H1 (cell line): ENCODE data around the gene SCN2A. TPM values are rescaled to one million over a fixed set of nuclear protein-coding genes. Genes with fewer than 3 reads are reported as not detected.

Experiments used
- CTCF ChIA-PET: fragments of 300-600 bp; sonication (Branson Sonifier 250); formaldehyde crosslinking; loops from one replicate; lab custom pipeline; 2021; ENCODE audit not compliant: partially characterized antibody; lab: Charles Lee
- POLR2A ChIA-PET: fragments of 300-600 bp; sonication (Branson Sonifier 250); formaldehyde crosslinking; loops from one replicate; lab custom pipeline; 2021; ENCODE audit warnings: inconsistent platforms; ENCODE audit not compliant: partially characterized antibody; lab: Charles Lee
- DNase-seq, 2 experiments: peaks; one replicate each; pipeline versions ENCODE4 v3.0.0 to v3.0.0-alpha.2; 2010 to 2022; ENCODE audit warnings: low spot score in 2 of 2, low read depth in 1 of 2, mixed read lengths in 1 of 2
- FAIRE-seq: peaks from 2 replicates; lab custom pipeline; 2011; peaks lifted over from hg19 to GRCh38; lab: Jason Lieb, UNC
- H2AFZ ChIP-seq: 2 replicates; pipeline ENCODE4 v1.8.1; 2012; ENCODE audit warnings: low read length, inconsistent platforms
- H2AK5ac ChIP-seq: 2 replicates; pipeline ENCODE4 v1.6.1; 2013; ENCODE audit warnings: low read depth, low read length
- H2BK120ac ChIP-seq: replicated peaks from 2 replicates; pipeline ENCODE3; 2013; ENCODE audit warnings: low read depth, low read length, inconsistent platforms
- H2BK12ac ChIP-seq: 2 replicates; pipeline ENCODE4 v1.6.1; 2013; ENCODE audit warnings: low read depth, low read length
- H2BK15ac ChIP-seq: 2 replicates; pipeline ENCODE4 v1.6.1; 2013; ENCODE audit warnings: low read length
- H2BK20ac ChIP-seq: 2 replicates; pipeline ENCODE4 v1.6.1; 2013; ENCODE audit warnings: low read length
- H2BK5ac ChIP-seq: 2 replicates; pipeline ENCODE4 v1.6.1; 2013; ENCODE audit warnings: low read depth, low read length
- H3K14ac ChIP-seq: 2 replicates; pipeline ENCODE4 v1.6.1; 2013; ENCODE audit warnings: inconsistent platforms; ENCODE audit not compliant: insufficient read length
- H3K18ac ChIP-seq: 2 replicates; pipeline ENCODE4 v1.6.1; 2013; ENCODE audit warnings: low read length; ENCODE audit errors: extremely low read depth
- H3K23ac ChIP-seq: 2 replicates; pipeline ENCODE4 v1.6.1; 2013; ENCODE audit warnings: inconsistent platforms; ENCODE audit not compliant: insufficient read length
- H3K23me2 ChIP-seq: 2 replicates; pipeline ENCODE4 v1.6.1; 2013; ENCODE audit warnings: low read depth, low read length
- H3K27ac ChIP-seq: 2 replicates; pipeline ENCODE4 v1.6.1; 2011; ENCODE audit warnings: low read depth, low read length, inconsistent platforms
- H3K27me3 ChIP-seq, 4 experiments: replicated peaks in 1 of 4; 1 replicate in 1 of 4; 2 replicates in 3 of 4; pipeline versions ENCODE4 v1.6.1 to v1.8.1; 2011 to 2013; ENCODE audit warnings: low read length in 3 of 4, mild to moderate bottlenecking in 3 of 4, inconsistent platforms in 2 of 4, mixed read lengths in 2 of 4, moderate library complexity in 1 of 4; ENCODE audit not compliant: control insufficient read depth in 3 of 4, insufficient read depth in 3 of 4; ENCODE audit errors: extremely low read depth in 1 of 4
- H3K36me3 ChIP-seq, 4 experiments: 2 replicates each; pipeline versions ENCODE4 v1.6.1 to v1.8.1; 2011 to 2013; ENCODE audit warnings: mild to moderate bottlenecking in 4 of 4, low read length in 3 of 4, moderate library complexity in 2 of 4, control low read depth in 1 of 4, inconsistent platforms in 1 of 4; ENCODE audit not compliant: insufficient read depth in 4 of 4, control insufficient read depth in 2 of 4
- H3K4ac ChIP-seq: replicated peaks from 2 replicates; pipeline ENCODE3; 2013; ENCODE audit warnings: low read length, low read depth, mixed read lengths, inconsistent platforms; ENCODE audit not compliant: insufficient read length
- H3K4me1 ChIP-seq, 4 experiments: replicated peaks in 1 of 4; 1 replicate in 1 of 4; 2 replicates in 3 of 4; pipeline versions ENCODE4 v1.6.1 to v1.8.1; 2011 to 2013; ENCODE audit warnings: low read length in 3 of 4, inconsistent platforms in 2 of 4, mixed read lengths in 1 of 4; ENCODE audit not compliant: insufficient read depth in 4 of 4, control insufficient read depth in 3 of 4
- H3K4me2 ChIP-seq, 2 experiments: 2 replicates each; pipeline versions ENCODE4 v1.6.1 to v1.8.1; 2011 to 2013; ENCODE audit warnings: low read depth in 2 of 2, low read length in 2 of 2, control low read depth in 1 of 2, inconsistent platforms in 1 of 2, mild to moderate bottlenecking in 1 of 2; ENCODE audit not compliant: insufficient read depth in 1 of 2
- H3K4me3 ChIP-seq, 4 experiments: fragments of 200-600, 300-600 bp in 1 of 4; sonication (generic), shearing (Covaris generic), sonication (Bioruptor Twin) in 1 of 4; 2 replicates each; pipeline versions ENCODE4 v1.5.1 to v1.8.1; 2011 to 2016; ENCODE audit warnings: low read length in 4 of 4, low read depth in 3 of 4, control low read depth in 2 of 4, inconsistent platforms in 2 of 4, mild to moderate bottlenecking in 2 of 4, mixed read lengths in 1 of 4, moderate library complexity in 1 of 4; ENCODE audit not compliant: insufficient read depth in 2 of 4; ENCODE audit errors: extremely low read depth in 1 of 4
- H3K56ac ChIP-seq: replicated peaks from 2 replicates; pipeline ENCODE3; 2013; ENCODE audit warnings: low read depth, mild to moderate bottlenecking, mixed read lengths, low read length, inconsistent platforms; ENCODE audit not compliant: insufficient read length
- H3K79me1 ChIP-seq: 2 replicates; pipeline ENCODE4 v1.6.1; 2013; ENCODE audit warnings: low read depth, low read length, control low read depth
- H3K79me2 ChIP-seq, 2 experiments: 2 replicates each; pipeline versions ENCODE4 v1.6.1 to v1.8.1; 2012 to 2013; ENCODE audit warnings: low read length in 2 of 2, mild to moderate bottlenecking in 2 of 2, inconsistent platforms in 1 of 2; ENCODE audit not compliant: insufficient read depth in 2 of 2, control insufficient read depth in 1 of 2
- H3K9ac ChIP-seq, 4 experiments: replicated peaks in 1 of 4; 1 replicate in 1 of 4; 2 replicates in 3 of 4; pipeline versions ENCODE4 v1.6.1 to v1.8.1; 2011 to 2013; ENCODE audit warnings: low read depth in 3 of 4, low read length in 3 of 4, control low read depth in 2 of 4, mild to moderate bottlenecking in 2 of 4, moderate library complexity in 2 of 4, inconsistent platforms in 1 of 4; ENCODE audit errors: extremely low read depth in 1 of 4
- H3K9me3 ChIP-seq, 2 experiments: 2 replicates each; pipeline versions ENCODE4 v1.6.1 to v1.8.1; 2012 to 2013; ENCODE audit warnings: mild to moderate bottlenecking in 2 of 2, moderate library complexity in 2 of 2, control low read depth in 1 of 2, inconsistent platforms in 1 of 2, low read depth in 1 of 2, low read length in 1 of 2, mixed read lengths in 1 of 2; ENCODE audit not compliant: insufficient read depth in 2 of 2
- H4K20me1 ChIP-seq, 2 experiments: replicated peaks in 1 of 2; 2 replicates each; pipeline versions ENCODE3 to v1.8.1; 2011 to 2013; ENCODE audit warnings: inconsistent platforms in 2 of 2, low read length in 2 of 2, mild to moderate bottlenecking in 1 of 2; ENCODE audit not compliant: insufficient read depth in 2 of 2, control insufficient read depth in 1 of 2
- H4K5ac ChIP-seq: 2 replicates; pipeline ENCODE4 v1.6.1; 2013; ENCODE audit warnings: low read length, low read depth, mixed read lengths, inconsistent platforms; ENCODE audit not compliant: insufficient read length
- H4K8ac ChIP-seq: 2 replicates; pipeline ENCODE4 v1.8.0; 2013; ENCODE audit warnings: mild to moderate bottlenecking, moderate library complexity, low read length, inconsistent platforms; ENCODE audit not compliant: insufficient read depth; ENCODE audit errors: extremely low read depth
- H4K91ac ChIP-seq: replicated peaks from 2 replicates; pipeline ENCODE3; 2013; ENCODE audit warnings: low read length, mixed read lengths, inconsistent platforms; ENCODE audit not compliant: insufficient read length
- ASH2L ChIP-seq: fragments of 200-600, 300-600 bp; sonication (generic); IDR thresholded peaks from one replicate; pipeline ENCODE4 v1.7.1; 2017; ENCODE audit warnings: low read length
- BRCA1 ChIP-seq: IDR thresholded peaks from 2 replicates; pipeline ENCODE4 v1.6.1; 2012; ENCODE audit warnings: low read depth, low read length, improper control_type of control experiment
- CBX5 ChIP-seq: fragments of 300-800, 300-1000 bp; sonication (generic); IDR thresholded peaks from 2 replicates; pipeline ENCODE4 v1.7.1; 2016; ENCODE audit warnings: antibody characterized with exemption, low read length, low read depth
- CHD2 ChIP-seq: IDR thresholded peaks from 2 replicates; pipeline ENCODE4 v1.6.1; 2012; ENCODE audit warnings: low read length, improper control_type of control experiment
- HDAC6 ChIP-seq: IDR thresholded peaks from one replicate; pipeline ENCODE4 v1.7.1; 2012; ENCODE audit warnings: low read depth, mild to moderate bottlenecking, inconsistent platforms, low read length, moderate library complexity
- JUN ChIP-seq: IDR thresholded peaks from 2 replicates; pipeline ENCODE4 v1.6.1; 2011; ENCODE audit warnings: low read depth, mild to moderate bottlenecking, improper control_type of control experiment, low read length
- KDM1A ChIP-seq: fragments of 200-600, 300-600 bp; sonication (generic); IDR thresholded peaks from 2 replicates; pipeline ENCODE4 v1.7.1; 2016; ENCODE audit warnings: mild to moderate bottlenecking, low read length, borderline replicate concordance
- POLR2AphosphoS5 ChIP-seq: IDR thresholded peaks from 2 replicates; pipeline ENCODE4 v1.6.1; 2011; ENCODE audit warnings: low read depth, low read length
- RFX5 ChIP-seq: IDR thresholded peaks from 2 replicates; pipeline ENCODE4 v1.6.1; 2011; ENCODE audit warnings: low read depth, low read length, improper control_type of control experiment, borderline replicate concordance
- SAP30 ChIP-seq: fragments of 300-600 bp; sonication (generic); IDR thresholded peaks from 2 replicates; pipeline ENCODE4 v1.7.1; 2012; ENCODE audit warnings: low read length, moderate library complexity, mild to moderate bottlenecking, inconsistent platforms; ENCODE audit not compliant: insufficient read depth, insufficient replicate concordance
- SP4 ChIP-seq: IDR thresholded peaks from 2 replicates; pipeline ENCODE4 v1.6.1; 2012; ENCODE audit warnings: low read length, inconsistent platforms
- WGBS, 2 experiments: shearing (Covaris generic) in 1 of 2; methylation state at CpG; one replicate each; pipeline versions ENCODE4 v1.1.6 to v1.1.7; 2013 to 2015; ENCODE audit warnings: low lambda C conversion rate in 2 of 2, mixed read lengths in 2 of 2, inconsistent platforms in 1 of 2, low coverage in 1 of 2, missing lambda C conversion rate in 1 of 2; ENCODE audit not compliant: insufficient replicate concordance in 2 of 2, insufficient coverage in 1 of 2, insufficient read length in 1 of 2; ENCODE audit errors: extremely low coverage in 1 of 2, missing lambda C conversion rate in 1 of 2; 5-methylcytosine and 5-hydroxymethylcytosine counted together
- polyA plus RNA-seq, 7 experiments: library from polyadenylated mRNA; depleted of rRNA in 3 of 7; stranded (reverse) in 5 of 7; unstranded in 2 of 7; fragments of >200 nt in 5 of 7; fragments of 200-250 nt in 2 of 7; gene quantifications; 1 replicate in 5 of 7; 2 replicates in 1 of 7; 4 replicates in 1 of 7; pipeline versions ENCODE4 v1.2.1 to v1.2.3, GENCODE V29; 2011 to 2013; ENCODE audit warnings: missing spikeins in 2 of 7, mixed read lengths in 2 of 7
- total RNA-seq: library from RNA; stranded (reverse); fragmentation: NEBNext Ultra II Directional; extraction: Animal tissue kit (Norgen Biotek cat#: 25700); gene quantifications from 2 replicates; pipeline ENCODE4 v1.2.1, GENCODE V29; 2021
- TF ChIP-seq, protein P1 (sequence below): IDR thresholded peaks from 2 replicates; pipeline ENCODE4 v1.6.1; 2011; ENCODE audit warnings: low read depth, mild to moderate bottlenecking, low read length; ENCODE audit not compliant: insufficient read depth

SCN2A gene
- total and polyA plus RNA-seq, 2 of the 8 experiments (the other 6 are each of a cell fraction or from before 2014, with no cell fraction given) = 0.18 to 1.1 TPM

DNA sequence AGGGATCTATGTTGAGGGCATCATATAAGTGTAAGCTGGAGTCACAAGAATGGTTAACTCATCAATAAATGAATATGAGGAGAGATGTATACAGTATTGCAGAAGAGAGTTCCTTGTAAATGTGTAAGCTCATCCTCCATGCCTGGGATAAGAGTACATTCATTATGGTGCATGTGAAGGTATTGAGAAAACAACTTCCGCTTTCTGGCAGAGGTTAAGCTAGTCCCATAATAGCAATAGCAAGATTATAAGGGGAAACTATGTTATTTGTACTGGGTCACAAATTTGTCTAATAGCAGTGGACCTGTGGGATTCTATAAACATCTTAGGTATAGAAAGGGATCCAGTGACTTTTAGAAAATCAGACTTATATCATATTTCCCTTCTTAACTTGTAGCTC is 44.1 kb downstream of the SCN2A start:
- Histone ChIP-seq H4K8ac (no peak overlapping the region), H2BK5ac (no peak overlapping the region), H4K91ac (no peak overlapping the region), H3K9me3 (no peaks in the 10 kb centered on the region), H3K9ac (no peak overlapping the region), H2AK5ac (no peak overlapping the region), H4K5ac (no peak overlapping the region), H3K79me1 (no peaks in the 10 kb centered on the region), H2AFZ (no peak overlapping the region), H3K4me3 (no peak overlapping the region), H2BK120ac (no peak overlapping the region), H3K18ac (no peak overlapping the region), H3K27ac (no peak overlapping the region), H3K56ac (no peak overlapping the region), H2BK20ac (no peak overlapping the region), H3K79me2 (no peaks in the 10 kb centered on the region), H3K4ac (no peak overlapping the region), H3K4me1 (0 out of 7 replicates have a peak, but pooled peaks cover 0 to 2% (median 0%) of the 10 kb centered on the region in 4 experiments), H3K23me2 (no peaks in the 10 kb centered on the region), H2BK15ac (no peak overlapping the region), H4K20me1 (no peaks in the 10 kb centered on the region), H3K4me2 (no peak overlapping the region), H3K36me3 (no peaks in the 10 kb centered on the region), H3K14ac (no peak overlapping the region), H2BK12ac (no peak overlapping the region), H3K27me3 (no peaks in the 10 kb centered on the region), H3K23ac (no peak overlapping the region)
- FAIRE-seq (no peak), DNase-seq (no peak)
- ChIA-PET CTCF (interaction anchor here (0.6 to 2.4 kb wide), 5 partner anchors 11 to 290 kb away, joined by 3 to 6 read pairs (median 3); no protein-coding TSS in a partner anchor), POLR2A (no interaction called here)
- TF ChIP-seq JUN (no peak), SAP30 (no peak), POLR2AphosphoS5 (no peak), SP4 (no peak), CHD2 (no peak), HDAC6 (no peak), KDM1A (no peak), BRCA1 (no peak), RFX5 (no peak), CBX5 (no peak), ASH2L (no peak)
- TF ChIP-seq, protein P1, sequence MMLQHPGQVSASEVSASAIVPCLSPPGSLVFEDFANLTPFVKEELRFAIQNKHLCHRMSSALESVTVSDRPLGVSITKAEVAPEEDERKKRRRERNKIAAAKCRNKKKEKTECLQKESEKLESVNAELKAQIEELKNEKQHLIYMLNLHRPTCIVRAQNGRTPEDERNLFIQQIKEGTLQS = no peak
- 93% methylated on average over 1 of the region's 1 CpG; no CpG with 5 or more reads in 1 of the 2 experiments for WGBS, 2 experiments
